Effector CD8-positive, alpha-beta T cell (primary cell): ENCODE measurements around the gene CPEB3.

Experiments
- DNase-seq: peaks from one replicate; lab custom pipeline; 2025; lab: John Stamatoyannopoulos, UW

CPEB3 gene

DNA sequence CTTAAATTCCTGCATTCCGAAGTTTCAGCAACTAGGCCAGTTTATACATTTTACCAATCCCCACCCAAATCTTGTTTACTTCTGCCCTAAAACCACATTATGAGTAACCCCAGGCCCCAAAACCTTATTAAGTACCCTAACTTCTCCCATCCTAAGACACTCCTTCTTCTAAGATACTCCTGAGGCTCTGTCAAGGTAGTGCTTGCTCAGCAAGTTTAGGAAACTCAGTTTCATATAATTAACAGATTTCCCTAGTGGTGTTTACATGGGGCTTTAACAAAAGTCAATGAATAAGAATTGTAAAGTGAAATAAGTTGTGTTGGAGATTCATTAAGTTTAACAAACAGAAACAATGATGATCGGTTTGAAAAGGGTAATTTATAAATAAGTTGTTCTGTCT lies 77.8 kb downstream of the CPEB3 start:
- DNase-seq: no peak

DNA sequence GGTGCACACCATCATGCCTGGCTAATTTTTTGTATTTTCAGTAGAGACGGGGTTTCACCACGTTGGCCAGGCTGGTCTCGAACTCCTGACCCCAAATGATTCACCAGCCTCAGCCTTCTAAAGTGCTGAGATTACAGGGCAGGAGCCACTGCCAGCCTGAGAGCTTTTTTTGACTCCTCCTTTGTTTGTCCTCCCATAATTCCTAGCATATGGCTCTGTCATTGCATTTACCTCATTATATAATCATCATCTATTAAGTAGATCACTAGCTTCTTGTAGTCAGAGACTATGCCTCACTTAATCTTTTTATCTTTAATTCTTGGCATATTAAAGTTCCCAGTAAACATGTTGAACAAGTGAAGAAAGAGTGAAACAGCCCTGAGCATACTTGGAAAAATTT lies 82.1 kb downstream of the CPEB3 start:
- DNase-seq: no peak

DNA sequence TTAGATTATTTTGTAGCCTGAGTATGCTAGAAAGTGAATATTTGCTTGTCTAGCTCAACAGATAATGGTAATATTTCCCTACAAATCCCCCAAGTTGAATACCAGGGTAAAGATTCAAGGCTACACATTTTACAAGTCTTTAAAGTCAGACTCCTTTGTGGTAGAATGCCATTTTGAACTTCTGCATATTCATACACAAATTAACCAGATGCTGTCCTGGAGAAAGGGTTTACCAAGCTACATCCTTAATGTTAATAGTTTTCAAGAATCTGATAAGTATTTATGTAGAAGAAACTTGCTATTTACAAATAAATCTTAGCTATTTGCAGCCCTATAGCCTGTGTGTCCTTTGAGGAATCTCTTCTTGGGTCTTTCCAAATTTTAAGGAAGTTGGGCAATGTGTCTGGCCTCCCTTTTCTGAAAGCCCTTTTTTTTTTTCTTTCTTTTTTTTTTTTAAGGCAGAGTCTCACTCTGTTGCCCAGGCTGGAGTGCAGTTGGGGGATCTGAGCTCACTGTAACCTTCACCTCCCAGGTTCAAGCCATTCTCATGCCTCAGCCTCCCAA lies 82.6 kb downstream of the CPEB3 start:
- DNase-seq: no peak

DNA sequence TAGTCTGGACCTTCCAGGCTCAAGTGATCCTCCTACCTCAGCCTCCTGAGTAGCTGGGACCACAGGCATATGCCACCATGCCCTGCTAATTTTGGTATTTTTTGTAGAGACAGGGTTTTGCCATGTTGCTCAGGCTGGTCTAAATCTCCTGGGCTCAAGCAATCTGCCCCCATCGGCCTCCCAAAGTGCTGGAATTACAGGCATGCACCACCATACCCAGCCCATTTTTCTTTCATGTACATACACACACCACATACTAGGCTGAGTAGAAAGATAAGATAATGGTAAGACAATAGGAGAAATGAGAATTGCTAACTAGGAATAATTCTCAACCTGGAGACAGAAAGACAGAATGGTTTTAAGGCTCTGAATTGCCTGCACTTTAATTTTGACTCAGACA lies 83.8 kb downstream of the CPEB3 start:
- no peak for DNase-seq

DNA sequence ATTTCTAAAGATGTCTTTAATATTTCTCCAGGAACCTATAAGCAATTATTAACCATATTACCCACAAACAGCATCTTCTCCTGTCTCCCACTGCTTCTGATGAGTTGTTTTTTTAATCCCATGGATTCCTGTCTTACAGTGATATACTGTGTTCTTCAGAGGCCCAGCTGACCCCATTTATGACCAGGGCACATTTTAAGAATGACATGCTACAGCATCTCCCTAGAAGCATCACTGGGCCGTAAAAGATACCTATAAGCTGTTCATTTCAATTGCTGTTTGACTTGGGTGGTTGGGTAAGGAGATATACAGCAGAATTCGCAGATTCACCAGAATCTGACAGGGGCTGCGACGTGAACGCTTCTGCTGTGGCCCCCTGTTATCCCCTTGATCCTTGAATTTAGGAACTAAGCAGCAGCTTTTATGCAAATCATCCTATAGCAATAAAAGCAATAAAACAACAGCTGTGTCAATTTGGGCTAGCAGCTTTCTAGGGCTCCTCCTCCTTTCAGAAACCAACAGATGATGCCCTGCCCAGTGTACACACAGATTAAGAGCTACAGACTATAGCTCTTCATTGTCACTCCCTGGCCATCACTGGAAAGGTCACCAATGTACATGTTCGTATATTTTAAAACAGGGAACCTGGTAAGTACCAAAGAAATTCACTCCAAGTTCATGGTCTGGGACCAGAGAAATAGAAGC lies 86.8 kb downstream of the CPEB3 start:
- DNase-seq: no peak

DNA sequence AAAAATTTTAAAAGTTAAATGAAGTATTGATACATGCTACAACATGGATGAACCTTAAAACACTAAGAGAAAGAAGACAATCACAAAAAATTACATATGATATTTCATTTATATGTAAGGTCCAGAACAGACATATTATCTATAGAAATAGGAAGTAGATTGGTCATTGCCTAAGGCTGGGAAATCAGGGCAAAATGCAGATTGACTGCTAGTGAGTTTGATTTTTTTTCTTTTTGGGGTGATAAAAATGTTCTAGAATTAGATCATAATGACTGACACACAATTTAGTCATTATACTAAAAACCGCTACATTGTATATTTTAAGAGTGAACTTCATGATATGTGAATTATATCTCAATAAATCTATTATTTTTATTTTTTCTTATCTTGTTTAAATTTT lies 88.3 kb downstream of the CPEB3 start:
- DNase-seq: no peak

DNA sequence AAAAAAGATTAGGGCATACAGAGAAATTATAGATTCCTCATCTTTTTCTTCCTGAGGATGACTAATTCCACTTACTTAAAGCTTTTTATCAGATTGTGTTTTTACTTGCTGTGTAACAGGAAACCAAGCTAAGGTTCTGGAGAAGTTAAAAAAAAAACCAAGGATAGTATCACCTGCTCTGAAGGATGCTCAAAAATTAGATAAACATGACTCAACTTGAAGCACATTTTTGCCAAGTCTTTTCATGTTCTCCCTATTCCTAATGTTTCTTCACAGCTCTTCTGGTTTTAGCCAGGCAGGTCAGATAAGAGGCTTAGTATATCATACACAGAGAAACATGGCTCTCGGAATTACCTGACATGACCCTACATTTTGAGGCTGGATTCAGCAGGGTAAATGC lies 90.3 kb downstream of the CPEB3 start:
- DNase-seq: no peak

DNA sequence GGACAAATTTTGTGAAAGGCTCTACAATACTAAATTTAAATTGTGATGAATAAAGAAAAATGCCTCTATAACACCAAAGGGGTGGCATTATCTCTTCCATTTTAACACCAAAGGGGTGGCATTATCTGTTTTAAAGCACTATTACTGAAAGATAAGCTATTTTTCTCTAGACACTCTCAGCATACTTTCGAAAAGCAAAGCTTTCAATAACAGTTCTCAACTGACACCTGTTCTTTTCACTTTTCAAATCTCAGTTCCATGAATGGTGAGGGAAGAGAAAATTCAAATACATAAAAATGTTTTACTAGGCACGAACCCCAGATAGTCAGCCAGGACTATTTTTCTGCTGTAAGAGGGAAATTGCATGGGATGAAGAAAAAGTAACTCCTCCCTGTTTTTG lies 103.8 kb downstream of the CPEB3 start:
- no peak for DNase-seq

DNA sequence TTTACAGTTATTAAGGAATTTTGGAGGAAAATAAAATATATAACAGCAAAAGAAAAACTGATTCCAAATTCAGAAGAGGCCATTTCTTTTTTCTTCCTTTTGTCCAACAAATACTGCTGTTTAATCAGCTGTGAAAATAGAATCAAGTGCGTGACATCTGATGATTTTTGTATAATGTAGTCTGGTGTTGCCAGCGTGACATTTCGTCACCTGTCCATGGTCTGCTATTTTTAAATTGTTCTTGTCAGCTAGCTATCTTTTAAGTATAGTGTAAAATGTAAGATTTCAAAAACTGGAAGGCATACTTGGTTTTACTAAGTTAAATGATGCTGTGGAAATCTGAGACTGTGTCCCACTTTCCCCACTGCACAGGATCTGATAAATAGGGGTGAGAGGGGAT lies 105.9 kb downstream of the CPEB3 start:
- no peak for DNase-seq

DNA sequence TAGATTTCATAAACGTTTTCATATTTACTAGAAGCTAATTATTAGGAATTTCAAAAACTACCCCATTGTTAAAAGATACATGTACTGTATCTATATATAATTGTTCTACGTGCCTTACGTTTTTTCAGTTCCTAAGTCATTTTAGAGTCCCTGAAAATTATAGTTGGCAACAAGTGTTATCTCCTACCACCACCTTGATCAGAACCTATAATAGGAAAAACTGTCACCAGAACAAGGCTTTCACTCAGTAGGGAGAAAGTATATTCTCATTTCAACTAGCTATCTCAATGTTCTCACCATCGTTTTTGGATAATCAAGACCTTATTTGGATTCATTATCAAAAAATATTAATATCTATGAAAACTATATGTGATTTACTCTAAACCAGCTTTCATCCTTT lies 107.7 kb downstream of the CPEB3 start:
- DNase-seq: no peak

DNA sequence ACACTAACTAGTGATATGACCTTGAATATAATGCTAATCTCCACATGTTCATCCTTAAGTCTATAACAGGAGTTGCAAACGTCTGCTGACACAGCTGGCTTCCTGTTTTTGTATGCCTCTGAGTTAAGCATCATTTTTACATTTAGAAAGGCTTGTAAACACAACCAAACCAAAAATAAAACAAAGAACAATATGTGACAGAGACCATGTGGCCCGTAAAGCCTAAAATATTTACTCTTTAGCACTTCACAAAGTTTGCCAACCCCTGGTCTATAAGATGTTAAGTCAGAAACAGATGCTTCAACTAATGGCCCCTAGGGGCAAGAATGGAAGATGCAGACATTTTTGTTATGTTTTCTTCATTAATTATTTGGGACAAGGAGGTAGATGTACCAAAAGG lies 109.3 kb downstream of the CPEB3 start:
- no peak for DNase-seq

DNA sequence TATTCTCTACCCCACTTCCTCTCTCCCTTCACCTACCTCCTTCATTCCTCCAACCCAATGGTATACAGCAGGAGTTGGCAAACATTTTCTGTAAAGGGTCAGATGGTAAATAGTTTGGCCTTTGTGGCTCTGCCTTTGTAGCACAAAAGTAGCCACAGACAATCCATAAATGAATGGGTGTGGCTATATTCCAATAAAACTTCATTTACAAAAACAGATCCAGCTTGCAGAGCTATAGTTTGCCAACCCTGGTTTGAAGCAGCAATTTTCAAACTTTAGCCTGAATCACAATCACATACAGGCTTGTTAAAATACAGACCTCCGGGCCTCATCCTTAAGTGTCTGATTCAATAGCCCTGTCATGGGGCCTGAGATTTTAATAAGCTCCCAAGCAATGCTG lies 110.5 kb downstream of the CPEB3 start:
- DNase-seq: no peak

DNA sequence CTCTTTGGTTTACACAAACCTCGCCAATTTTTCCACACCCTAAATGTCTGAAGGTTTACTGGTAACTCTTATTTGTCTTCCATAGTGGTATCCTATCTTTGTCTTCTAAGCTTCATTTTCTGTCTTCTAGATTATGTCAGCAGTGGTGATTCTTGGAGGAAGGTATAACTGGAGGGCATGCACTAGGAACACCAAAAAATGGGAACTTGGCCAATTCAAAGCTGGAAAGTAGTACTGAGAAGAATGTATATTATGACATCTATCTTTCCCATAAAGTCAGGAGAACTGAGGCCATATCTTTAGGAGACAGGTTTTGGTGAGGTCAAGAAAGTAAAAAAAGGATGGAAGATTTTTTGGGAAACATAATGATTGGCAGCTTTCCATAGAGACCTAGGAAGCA lies 113.3 kb downstream of the CPEB3 start:
- DNase-seq: no peak

DNA sequence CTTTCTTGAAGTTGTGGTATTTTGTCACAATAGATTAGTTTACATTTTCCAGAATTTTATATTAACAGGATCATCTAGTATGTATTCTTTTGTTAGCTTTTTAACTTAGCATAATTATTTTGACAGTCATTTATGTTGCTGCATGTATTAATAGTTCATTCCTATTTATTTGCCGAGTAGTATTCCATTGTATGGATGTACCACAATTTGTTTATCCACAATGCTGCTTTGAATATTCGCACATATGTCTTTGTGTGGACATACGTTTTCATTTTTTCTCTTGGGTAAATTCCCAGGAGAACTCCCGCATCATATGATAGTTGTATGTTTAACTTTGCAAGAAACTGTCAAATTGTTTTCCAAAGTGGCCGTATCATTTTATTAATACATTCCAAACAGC lies 115.7 kb downstream of the CPEB3 start:
- no peak for DNase-seq

DNA sequence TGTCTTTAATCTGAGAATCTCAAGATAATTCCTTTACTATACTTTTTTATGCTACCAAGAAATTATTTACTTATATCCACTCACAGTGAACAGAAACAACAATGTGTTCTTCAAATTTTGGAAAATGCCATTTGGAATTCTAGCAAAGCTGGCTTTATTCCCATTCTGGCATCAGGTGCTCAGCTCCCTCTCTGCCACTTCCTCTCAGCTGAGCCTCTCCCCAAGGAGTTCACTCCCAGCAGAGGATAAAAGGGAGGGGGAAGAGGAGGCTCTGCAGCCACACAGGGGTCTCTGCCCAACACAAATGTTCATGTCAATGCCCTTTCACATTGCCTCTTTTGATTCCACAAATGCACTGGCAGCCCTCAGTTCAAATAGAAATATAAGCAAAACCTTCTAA lies 116.9 kb downstream of the CPEB3 start:
- no peak for DNase-seq

DNA sequence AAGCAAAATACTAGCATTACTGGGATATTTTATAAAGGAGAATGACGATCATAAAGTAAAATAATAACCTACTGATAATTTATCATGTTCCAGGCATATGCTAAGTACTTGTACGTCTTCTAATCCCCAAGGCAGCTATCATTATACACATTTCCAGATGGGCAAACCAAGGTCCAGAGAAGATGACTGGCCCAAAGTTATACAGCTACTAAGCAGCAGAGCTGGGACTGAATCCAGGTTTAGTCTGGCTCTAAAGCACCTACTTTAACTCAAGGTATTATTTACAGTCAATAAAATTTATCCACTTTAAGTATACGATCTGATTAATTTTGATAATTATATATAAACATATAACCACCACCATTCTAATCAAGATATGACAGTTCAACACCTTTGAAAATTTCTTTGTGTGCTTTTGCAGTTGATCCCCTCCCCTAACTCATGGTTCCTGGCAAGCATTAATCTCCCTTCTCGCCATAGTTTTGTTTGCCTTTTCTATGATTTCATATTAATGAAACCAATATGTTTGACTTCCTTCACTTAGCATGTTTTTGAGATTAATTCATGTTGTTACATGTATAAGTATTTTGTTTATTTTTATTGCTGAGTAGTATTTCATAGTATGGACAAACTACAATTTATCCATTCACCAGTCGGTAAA lies 126.7 kb downstream of the CPEB3 start:
- DNase-seq: no peak

DNA sequence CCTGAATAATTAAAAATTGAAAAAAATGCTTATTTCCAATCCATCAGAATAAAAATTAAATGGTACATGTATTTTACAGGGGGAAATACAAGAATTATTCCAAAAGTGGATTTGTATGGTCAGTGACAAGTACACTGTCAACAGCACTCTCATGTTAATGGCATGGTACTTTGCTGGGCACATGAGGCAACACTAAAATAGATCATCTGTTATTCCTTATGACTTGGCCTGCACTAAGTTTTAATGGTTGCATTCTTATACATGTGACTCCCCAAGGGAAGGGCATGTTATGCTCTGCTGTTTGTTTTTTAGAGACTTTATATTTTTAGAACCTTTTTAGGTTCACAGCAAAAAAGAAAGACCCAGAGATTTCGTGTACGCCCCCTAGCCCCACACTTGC lies 128.3 kb downstream of the CPEB3 start:
- no peak for DNase-seq

DNA sequence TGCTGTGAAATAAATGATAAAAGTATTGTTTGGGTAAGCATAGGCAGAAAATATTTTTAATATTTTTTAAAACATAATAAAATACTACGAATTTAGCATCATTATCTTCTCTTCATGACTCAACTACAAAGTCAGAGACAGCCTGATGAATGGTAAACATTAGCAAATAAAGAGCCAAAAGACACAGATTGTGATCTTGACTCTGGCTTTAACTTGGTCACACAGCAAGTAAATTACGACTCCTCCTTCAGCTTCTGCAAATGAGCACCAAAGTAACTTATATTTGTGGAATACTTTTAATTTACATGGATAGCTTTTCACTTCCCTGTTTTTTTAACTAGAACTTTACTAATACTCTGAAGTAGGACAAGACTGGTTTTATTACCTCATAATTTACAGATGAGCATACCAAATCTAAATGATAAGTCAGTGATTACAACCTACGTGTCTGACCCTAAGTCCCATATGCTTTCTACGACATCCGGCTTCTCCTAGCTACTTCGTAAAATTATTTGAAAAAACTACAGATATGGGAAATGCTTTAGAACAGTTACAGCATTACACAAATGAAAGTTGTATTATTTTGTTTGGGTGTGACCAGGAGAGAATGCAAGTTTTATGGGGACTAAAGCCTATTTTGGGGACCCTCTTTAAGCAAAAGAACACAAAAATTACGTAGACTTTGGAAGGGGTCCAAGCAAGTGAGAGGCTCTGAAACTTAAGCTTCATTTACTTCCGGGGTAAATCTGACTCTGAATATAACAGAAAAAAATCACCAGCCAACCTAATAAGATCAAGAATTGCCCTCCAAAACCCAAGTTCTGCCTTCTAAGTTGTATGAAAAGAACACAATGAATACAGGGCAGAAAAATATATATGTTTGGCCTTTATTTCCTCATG lies 133.8 kb downstream of the CPEB3 start:
- DNase-seq: no peak

DNA sequence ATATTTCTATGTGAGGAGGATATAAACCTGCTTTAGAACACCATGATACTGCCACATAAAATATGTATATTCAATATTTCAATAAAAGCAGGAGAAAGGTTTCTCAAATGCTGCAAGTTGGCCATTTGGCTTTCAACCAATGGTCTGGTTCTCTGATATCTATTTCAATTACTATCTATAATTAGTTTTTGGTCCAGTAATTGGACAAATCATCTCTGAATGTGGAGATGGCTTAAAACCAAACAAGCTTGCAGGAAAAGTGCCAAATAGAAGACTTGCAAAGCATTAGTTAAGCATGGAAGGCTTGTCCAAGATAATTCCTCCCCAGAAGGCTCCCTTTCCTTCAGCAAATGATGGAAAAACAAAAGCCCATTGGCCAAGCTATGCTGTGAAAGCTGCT lies 140.1 kb downstream of the CPEB3 start:
- no peak for DNase-seq

DNA sequence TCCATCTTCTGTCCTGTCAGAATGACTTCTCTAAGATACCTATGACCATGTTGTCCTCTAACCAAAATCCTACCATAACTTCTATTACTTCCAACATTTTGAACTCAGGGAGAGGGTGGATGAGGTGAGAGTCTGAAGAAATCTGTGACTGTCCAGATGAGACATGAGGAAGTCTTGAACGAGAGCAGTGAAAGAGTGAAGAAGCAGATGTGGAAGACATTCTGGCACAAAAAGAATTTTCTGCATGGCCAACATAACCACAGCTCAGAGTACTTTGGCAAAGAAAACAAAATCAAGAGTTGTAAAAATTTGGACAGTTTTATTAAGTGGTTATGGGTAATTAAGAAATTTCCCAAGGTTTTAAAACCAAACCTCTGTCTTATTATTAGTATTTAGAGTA lies 141.6 kb downstream of the CPEB3 start:
- no peak for DNase-seq

DNA sequence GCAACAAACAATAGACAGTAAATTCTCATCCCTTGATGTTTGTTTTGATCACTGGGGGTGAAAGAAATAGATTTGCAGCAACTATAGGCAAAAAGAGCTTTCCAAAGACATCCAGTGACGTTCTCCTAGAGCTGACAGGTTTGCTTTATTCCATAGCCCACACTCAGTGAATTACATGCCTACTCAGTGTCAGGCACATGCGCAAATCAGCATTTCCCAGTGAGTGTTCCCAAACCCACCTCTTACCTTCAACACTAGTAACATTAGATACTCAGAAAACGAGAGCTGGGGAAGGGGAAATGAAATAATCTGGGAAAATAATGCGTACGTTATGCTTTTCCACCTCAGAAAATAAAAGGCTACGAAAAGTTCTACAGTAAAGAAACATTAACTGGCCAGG lies 144.1 kb downstream of the CPEB3 start:
- DNase-seq: no peak

DNA sequence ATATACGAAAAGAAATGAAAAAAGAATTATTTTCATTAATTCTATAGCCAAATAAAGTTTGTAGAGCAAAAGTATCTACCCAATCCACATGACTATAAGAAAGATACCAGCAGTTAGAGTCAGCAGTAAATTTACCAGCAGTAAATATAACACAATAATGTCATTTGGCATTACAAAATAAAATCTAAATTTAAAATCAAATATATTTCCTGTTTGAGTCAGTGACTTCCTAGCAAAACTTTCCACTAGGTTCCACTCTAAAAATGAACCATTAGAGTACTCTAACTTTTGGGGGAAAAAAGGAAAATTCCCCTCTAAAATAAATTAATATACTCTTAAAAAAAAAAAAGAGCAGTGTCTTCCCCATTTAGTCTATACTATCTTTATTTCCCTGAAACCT lies 144.8 kb downstream of the CPEB3 start:
- DNase-seq: no peak

DNA sequence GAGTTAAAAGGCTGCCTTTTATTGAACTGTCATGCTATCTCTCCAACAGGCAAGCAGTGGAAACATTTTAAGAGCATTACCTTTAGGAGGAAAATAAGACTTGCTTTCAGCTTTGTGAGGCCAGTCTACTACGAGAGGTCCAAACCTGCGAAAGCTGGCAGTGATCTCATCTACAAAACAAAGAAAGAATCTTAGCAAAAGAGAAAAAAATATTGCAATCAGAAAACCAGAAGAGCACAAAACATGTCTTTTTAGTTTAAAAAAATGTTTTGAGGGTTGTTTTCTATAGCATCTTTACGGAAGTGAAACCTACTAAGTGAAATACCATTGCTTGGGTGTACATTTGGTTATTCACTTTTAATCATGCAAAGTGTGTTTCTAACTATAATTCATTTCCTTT lies 147.9 kb downstream of the CPEB3 start:
- DNase-seq: no peak
